Muscle of leg (tissue), 11 donors: ENCODE measurements around the gene ZNF106. TPM values are rescaled to one million over a fixed set of nuclear protein-coding genes. Genes with fewer than 3 reads are reported as not detected.
A peak's percentile ranks its signal among the peaks of the same experiment; 100 is the strongest.

ENCODE experiments used
- DNase-seq: peaks from one replicate; pipeline ENCODE4 v3.0.0; 2013
- H3K27ac ChIP-seq: one replicate; pipeline ENCODE4 v1.5.1; 2013; ENCODE audit warnings: mild to moderate bottlenecking, low read length, control low read depth
- H3K27me3 ChIP-seq: one replicate; pipeline ENCODE4 v1.6.1; 2013; ENCODE audit warnings: low read length; ENCODE audit not compliant: control insufficient read depth, insufficient read depth
- H3K36me3 ChIP-seq: one replicate; pipeline ENCODE4 v1.6.1; 2013; ENCODE audit warnings: low read length; ENCODE audit not compliant: control insufficient read depth, insufficient read depth
- H3K4me1 ChIP-seq: one replicate; pipeline ENCODE4 v1.6.1; 2013; ENCODE audit warnings: low read length; ENCODE audit not compliant: control insufficient read depth, insufficient read depth
- H3K4me3 ChIP-seq: one replicate; pipeline ENCODE4 v1.5.1; 2013; ENCODE audit warnings: low read length, control low read depth
- H3K9me3 ChIP-seq: replicated peaks from 2 replicates; pipeline ENCODE4 v1.6.1; 2013; ENCODE audit warnings: low read depth, low read length; ENCODE audit not compliant: control insufficient read depth
- WGBS: methylation state at CpG from one replicate; pipeline ENCODE4 v1.1.5; 2013; ENCODE audit warnings: missing lambda C conversion rate; ENCODE audit not compliant: insufficient coverage; 5-methylcytosine and 5-hydroxymethylcytosine counted together
- polyA plus RNA-seq, 8 donors: library from polyadenylated mRNA; unstranded; fragments of 120-200 nt; gene quantifications; one replicate each; pipeline versions ENCODE4 v1.2.1 to v1.2.3, GENCODE V29; 2013; ENCODE audit warnings: inconsistent platforms in 1 of 8, low replicate concordance in 1 of 8; ENCODE audit not compliant: insufficient read length in 8 of 8, insufficient read depth in 1 of 8
- total RNA-seq: library from RNA; stranded (reverse); fragments of 120-200 nt; gene quantifications from one replicate; pipeline ENCODE4 v1.2.4, GENCODE V29; 2013

The ZNF106 gene
- total and polyA plus RNA-seq, 9 donors, result 148 to 308 (median 234) TPM

GRCh38 chr15:42490291-42490670, 660 bp downstream of the ZNF106 start:
- Histone ChIP-seq H3K27ac (peak overlapping the region; percentile 98), H3K9me3 (no peaks in the 10 kb centered on the region), H3K27me3 (no peaks in the 10 kb centered on the region), H3K36me3 (peaks cover 2% of the 10 kb centered on the region), H3K4me3 (peak overlapping the region; percentile 98), H3K4me1 (peaks cover 12% of the 10 kb centered on the region)
- WGBS, result 0% methylated on average over 3 of the region's 11 CpGs
- DNase-seq, result no peak

- no peak overlapping the region for H3K4me3 ChIP-seq
- no peak for DNase-seq
- no CpG with 5 or more reads among the region's 1 CpG for WGBS
- no peaks in the 10 kb centered on the region for H3K27me3 ChIP-seq
- H3K27ac ChIP-seq, result no peak overlapping the region
- no peaks in the 10 kb centered on the region for H3K4me1 ChIP-seq
- peaks cover 8% of the 10 kb centered on the region for H3K9me3 ChIP-seq
- peaks cover 9% of the 10 kb centered on the region for H3K36me3 ChIP-seq
Observed at GRCh38 chr15:42483677-42484076, 7.3 kb downstream of the ZNF106 start.

- no peaks in the 10 kb centered on the region for H3K27me3 ChIP-seq
Observed at GRCh38 chr15:42482701-42483100, 8.2 kb downstream of the ZNF106 start.

GRCh38 chr15:42474827-42475226, 16.1 kb downstream of the ZNF106 start:
- Histone ChIP-seq H3K9me3 (no peaks in the 10 kb centered on the region), H3K4me1 (no peaks in the 10 kb centered on the region), H3K27me3 (no peaks in the 10 kb centered on the region), H3K27ac (no peak overlapping the region), H3K4me3 (no peak overlapping the region), H3K36me3 (peaks cover 2% of the 10 kb centered on the region)
- DNase-seq, result no peak
- WGBS, result no CpG with 5 or more reads among the region's 2 CpGs

More at GRCh38 chr15:42482701-42483100, 8.2 kb downstream of the ZNF106 start:
- Histone ChIP-seq H3K4me3 (no peak overlapping the region), H3K27ac (no peak overlapping the region), H3K4me1 (no peaks in the 10 kb centered on the region), H3K36me3 (peaks cover 9% of the 10 kb centered on the region), H3K9me3 (peaks cover 8% of the 10 kb centered on the region)
- DNase-seq, result no peak
- WGBS, result 91% methylated on average over 3 of the region's 6 CpGs

- no peak for DNase-seq
- H3K27ac ChIP-seq, result no peak overlapping the region
- no peaks in the 10 kb centered on the region for H3K27me3 ChIP-seq
- no peaks in the 10 kb centered on the region for H3K4me1 ChIP-seq
- H3K36me3 ChIP-seq, result peaks cover 2% of the 10 kb centered on the region
- no peaks in the 10 kb centered on the region for H3K9me3 ChIP-seq
- 88% methylated on average over 3 of the region's 3 CpGs for WGBS
- no peak overlapping the region for H3K4me3 ChIP-seq
Observed at GRCh38 chr15:42471002-42471401, 19.9 kb downstream of the ZNF106 start.

GRCh38 chr15:42465520-42466259, 25.3 kb downstream of the ZNF106 start:
- whole genome bisulfite sequencing, result 89% methylated on average over 3 of the region's 8 CpGs
- H3K27ac ChIP-seq, result no peak overlapping the region

GRCh38 chr15:42461261-42461660, 29.7 kb downstream of the ZNF106 start:
- Histone ChIP-seq H3K36me3 (peaks cover 6% of the 10 kb centered on the region), H3K4me1 (peaks cover 5% of the 10 kb centered on the region), H3K27me3 (no peaks in the 10 kb centered on the region), H3K9me3 (no peaks in the 10 kb centered on the region), H3K4me3 (no peak overlapping the region), H3K27ac (peak overlapping the region; percentile 48)
- WGBS, result no CpG with 5 or more reads among the region's 3 CpGs
- DNase-seq, result peak; percentile 37

More at GRCh38 chr15:42465520-42466259, 25.3 kb downstream of the ZNF106 start:
- Histone ChIP-seq H3K27me3 (no peaks in the 10 kb centered on the region), H3K4me1 (no peaks in the 10 kb centered on the region), H3K9me3 (no peaks in the 10 kb centered on the region), H3K36me3 (peaks cover 8% of the 10 kb centered on the region), H3K4me3 (no peak overlapping the region)
- no peak for DNase-seq

GRCh38 chr15:42457445-42458442, 33.2 kb downstream of the ZNF106 start:
- Histone ChIP-seq H3K4me3 (peak overlapping the region; percentile 58), H3K27ac (peak overlapping the region; percentile 99), H3K36me3 (peaks cover 4% of the 10 kb centered on the region), H3K9me3 (no peaks in the 10 kb centered on the region), H3K4me1 (peaks cover 5% of the 10 kb centered on the region), H3K27me3 (no peaks in the 10 kb centered on the region)
- 9% methylated on average over 7 of the region's 8 CpGs for WGBS
- peak; percentile 99 for DNase-seq

- no CpG with 5 or more reads among the region's 3 CpGs for WGBS
- peak overlapping the region; percentile 58 for H3K4me3 ChIP-seq
- peak overlapping the region; percentile 99 for H3K27ac ChIP-seq
- peak; percentile 63 for DNase-seq
- no peaks in the 10 kb centered on the region for H3K27me3 ChIP-seq
- H3K4me1 ChIP-seq, result peaks cover 5% of the 10 kb centered on the region
- peaks cover 7% of the 10 kb centered on the region for H3K36me3 ChIP-seq
- no peaks in the 10 kb centered on the region for H3K9me3 ChIP-seq
Observed at GRCh38 chr15:42456971-42457370, 34.0 kb downstream of the ZNF106 start.

GRCh38 chr15:42456531-42456930, 34.4 kb downstream of the ZNF106 start:
- H3K4me1 ChIP-seq, result peaks cover 7% of the 10 kb centered on the region
- no peaks in the 10 kb centered on the region for H3K9me3 ChIP-seq
- H3K36me3 ChIP-seq, result peaks cover 11% of the 10 kb centered on the region
- no peaks in the 10 kb centered on the region for H3K27me3 ChIP-seq
- no peak for DNase-seq
- H3K27ac ChIP-seq, result peak overlapping the region; percentile 99
- peak overlapping the region; percentile 58 for H3K4me3 ChIP-seq
